ENCODE results near the gene RGL1.

RGL1 gene

DNA sequence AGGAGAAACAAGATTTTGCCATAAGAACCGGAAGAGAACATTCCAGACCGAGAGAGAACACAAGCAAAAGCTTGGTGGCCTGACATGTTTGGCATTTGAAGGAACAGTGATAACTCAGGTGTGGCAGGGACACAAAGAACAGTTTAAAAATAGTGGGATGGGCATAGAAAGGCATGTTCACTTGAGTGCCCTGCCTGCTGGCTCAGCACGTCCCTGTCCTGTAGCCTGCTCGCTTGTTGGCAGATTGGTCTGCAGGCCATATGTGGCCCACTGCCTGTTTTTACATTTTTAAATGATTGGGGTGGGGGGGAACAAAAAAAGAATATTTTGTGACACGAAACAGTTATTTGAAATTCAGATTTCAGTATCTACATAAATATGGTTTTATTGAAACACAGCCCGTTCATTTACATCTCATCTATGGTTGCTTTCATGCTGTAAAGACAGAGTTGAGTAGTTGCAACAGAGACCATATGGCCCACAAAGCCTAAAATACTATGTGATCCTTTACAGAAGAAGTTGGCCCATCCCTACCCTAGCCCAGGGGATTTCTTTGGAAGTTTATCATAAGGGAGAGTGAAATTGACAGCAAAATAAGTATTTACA is 100.7 kb downstream of the RGL1 start:
- TF ChIP-seq, protein P1, sequence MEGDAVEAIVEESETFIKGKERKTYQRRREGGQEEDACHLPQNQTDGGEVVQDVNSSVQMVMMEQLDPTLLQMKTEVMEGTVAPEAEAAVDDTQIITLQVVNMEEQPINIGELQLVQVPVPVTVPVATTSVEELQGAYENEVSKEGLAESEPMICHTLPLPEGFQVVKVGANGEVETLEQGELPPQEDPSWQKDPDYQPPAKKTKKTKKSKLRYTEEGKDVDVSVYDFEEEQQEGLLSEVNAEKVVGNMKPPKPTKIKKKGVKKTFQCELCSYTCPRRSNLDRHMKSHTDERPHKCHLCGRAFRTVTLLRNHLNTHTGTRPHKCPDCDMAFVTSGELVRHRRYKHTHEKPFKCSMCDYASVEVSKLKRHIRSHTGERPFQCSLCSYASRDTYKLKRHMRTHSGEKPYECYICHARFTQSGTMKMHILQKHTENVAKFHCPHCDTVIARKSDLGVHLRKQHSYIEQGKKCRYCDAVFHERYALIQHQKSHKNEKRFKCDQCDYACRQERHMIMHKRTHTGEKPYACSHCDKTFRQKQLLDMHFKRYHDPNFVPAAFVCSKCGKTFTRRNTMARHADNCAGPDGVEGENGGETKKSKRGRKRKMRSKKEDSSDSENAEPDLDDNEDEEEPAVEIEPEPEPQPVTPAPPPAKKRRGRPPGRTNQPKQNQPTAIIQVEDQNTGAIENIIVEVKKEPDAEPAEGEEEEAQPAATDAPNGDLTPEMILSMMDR (IDR thresholded peaks at IDR 0.05; ENCODE audit: low read depth, low read length): no peak

DNA sequence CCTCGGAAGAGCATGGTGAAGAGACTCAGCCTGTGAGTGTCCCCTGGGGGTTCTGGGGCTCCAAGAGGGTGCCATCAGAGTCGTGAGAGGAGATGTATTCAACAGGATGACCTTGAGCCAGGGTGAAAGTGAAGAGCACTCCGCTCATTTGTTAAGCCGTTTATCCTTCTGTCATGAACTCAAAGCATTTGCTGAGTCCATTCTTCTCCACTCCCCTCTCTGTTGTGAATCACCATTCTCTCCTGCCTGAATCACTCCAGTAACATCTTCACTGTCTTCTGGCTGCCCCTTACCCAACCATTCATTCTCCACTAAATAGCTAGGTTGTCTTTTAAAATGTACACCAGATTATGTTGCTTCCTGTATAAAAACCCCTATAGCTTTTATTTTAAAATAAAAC is 102.2 kb downstream of the RGL1 start:
- no peak overlapping the region for H3K4me3 ChIP-seq (ENCODE audit: low read depth, low read length)
- TF ChIP-seq, protein P1 (IDR thresholded peaks at IDR 0.05; ENCODE audit: low read depth, low read length): no peak

More for the DNA sequence above, 100.7 kb downstream of the RGL1 start:
- no peak overlapping the region for H3K4me3 ChIP-seq (ENCODE audit: low read depth, low read length)

DNA sequence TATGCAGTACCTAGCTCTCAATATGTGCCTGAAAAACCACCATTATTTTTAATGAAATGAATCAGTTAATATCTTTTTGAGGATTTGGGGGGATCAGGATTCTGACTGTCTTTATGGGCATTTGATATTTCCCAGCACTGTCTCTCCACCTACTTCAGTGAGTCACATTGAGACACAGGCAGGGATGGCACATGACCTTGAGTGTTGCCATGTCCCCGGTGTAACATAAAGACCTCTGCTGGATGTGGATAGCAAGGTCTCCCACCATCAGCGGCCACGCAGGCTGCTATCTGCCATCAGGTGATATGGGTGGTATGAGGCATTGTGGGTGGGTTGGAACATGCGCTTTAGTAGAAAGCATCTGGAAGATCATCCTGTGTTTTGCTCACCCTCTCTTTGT is 103.2 kb downstream of the RGL1 start:
- H3K4me3 ChIP-seq (ENCODE audit: low read depth, low read length): no peak overlapping the region
- TF ChIP-seq, protein P1 (IDR thresholded peaks at IDR 0.05; ENCODE audit: low read depth, low read length): no peak

- no peak overlapping the region for H3K4me3 ChIP-seq (ENCODE audit: low read depth, low read length)
- TF ChIP-seq, protein P1 (IDR thresholded peaks at IDR 0.05; ENCODE audit: low read depth, low read length): no peak
These were observed 104.8 kb downstream of the RGL1 start for GRCh38 chr1:183909672-183910071.

DNA sequence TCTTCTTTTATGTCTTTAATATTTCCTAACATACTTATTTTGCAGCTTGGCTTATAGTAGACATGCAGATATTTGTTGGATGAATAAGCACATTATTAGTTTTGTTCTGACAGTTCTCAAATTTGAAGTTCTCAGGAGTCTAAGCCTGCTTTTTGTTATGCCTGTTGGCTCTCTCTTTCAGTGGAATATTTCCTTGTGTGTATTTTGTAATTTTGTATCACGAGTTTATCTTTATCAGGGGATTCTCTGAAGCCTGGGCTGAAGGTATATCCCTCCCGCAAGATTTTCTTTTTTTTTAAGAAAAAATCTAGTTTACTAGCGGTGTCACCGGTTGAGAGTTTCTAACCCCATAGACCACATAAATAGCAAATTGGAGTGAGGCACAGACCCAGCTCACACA is 105.9 kb downstream of the RGL1 start:
- TF ChIP-seq, protein P1 (IDR thresholded peaks at IDR 0.05; ENCODE audit: low read depth, low read length): no peak
- no peak overlapping the region for H3K4me3 ChIP-seq (ENCODE audit: low read depth, low read length)

DNA sequence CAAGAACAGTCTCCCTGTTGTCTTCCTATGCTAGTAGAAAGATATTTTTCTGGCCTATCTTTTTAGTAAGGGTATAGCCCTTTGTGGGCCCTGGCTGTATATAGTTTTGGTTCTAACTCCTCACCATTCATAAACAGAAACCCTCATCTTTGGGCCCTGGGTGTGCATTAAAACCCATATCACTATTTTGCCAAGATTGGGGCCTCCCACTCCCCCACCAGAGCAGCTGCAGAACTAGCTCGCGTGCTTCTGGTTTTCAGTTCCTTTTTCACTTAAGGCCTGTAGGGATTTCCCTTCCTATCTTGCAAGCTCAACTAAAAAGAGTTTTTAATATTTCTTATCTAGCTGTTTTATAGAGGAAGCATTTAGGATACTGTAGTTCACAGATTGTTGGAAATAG is 106.4 kb downstream of the RGL1 start:
- TF ChIP-seq, protein P1 (IDR thresholded peaks at IDR 0.05; ENCODE audit: low read depth, low read length): no peak
- no peak overlapping the region for H3K4me3 ChIP-seq (ENCODE audit: low read depth, low read length)

GRCh38 chr1:183912265-183912886 is 107.5 kb downstream of the RGL1 start:
- H3K4me3 ChIP-seq (ENCODE audit: low read depth, low read length): no peak overlapping the region
- TF ChIP-seq, protein P1 (IDR thresholded peaks at IDR 0.05; ENCODE audit: low read depth, low read length): no peak

Data from WI38 (cell line).